ENCODE measurements around the gene OLFM4.

The OLFM4 gene

GRCh38 chr13:53058065-53058679 is 29.6 kb downstream of the OLFM4 start:
- TF ChIP-seq SIN3A (IDR thresholded peaks at IDR 0.05; ENCODE audit: borderline replicate concordance, insufficient read depth, low read length) (no peak), POLR2AphosphoS5 (IDR thresholded peaks at IDR 0.05; ENCODE audit: low read depth, low read length) (no peak), REST (IDR thresholded peaks at IDR 0.05; ENCODE audit: insufficient read depth in 1 of 2, low read depth in 2 of 2, low read length in 2 of 2) (no peak), FOXP2 (optimal IDR thresholded peaks at IDR 0.05; ENCODE audit: borderline replicate concordance, extremely low read depth, extremely low read length, insufficient read depth) (no peak), TAF1 (IDR thresholded peaks at IDR 0.05; ENCODE audit: borderline replicate concordance, insufficient read depth, low read length) (no peak)

- no peak for TF ChIP-seq POLR2AphosphoS5 (IDR thresholded peaks at IDR 0.05; ENCODE audit: low read depth, low read length)
- TF ChIP-seq REST (IDR thresholded peaks at IDR 0.05; ENCODE audit: insufficient read depth in 1 of 2, low read depth in 2 of 2, low read length in 2 of 2) = no peak
- no peak for TF ChIP-seq TAF1 (IDR thresholded peaks at IDR 0.05; ENCODE audit: borderline replicate concordance, insufficient read depth, low read length)
- no peak for TF ChIP-seq FOXP2 (optimal IDR thresholded peaks at IDR 0.05; ENCODE audit: borderline replicate concordance, extremely low read depth, extremely low read length, insufficient read depth)
- TF ChIP-seq SIN3A (IDR thresholded peaks at IDR 0.05; ENCODE audit: borderline replicate concordance, insufficient read depth, low read length) = no peak
Observed at GRCh38 chr13:53060840-53061490, 32.4 kb downstream of the OLFM4 start.

- no peak for TF ChIP-seq SIN3A (IDR thresholded peaks at IDR 0.05; ENCODE audit: borderline replicate concordance, insufficient read depth, low read length)
- no peak for TF ChIP-seq REST (IDR thresholded peaks at IDR 0.05; ENCODE audit: insufficient read depth in 1 of 2, low read depth in 2 of 2, low read length in 2 of 2)
- no peak for TF ChIP-seq FOXP2 (optimal IDR thresholded peaks at IDR 0.05; ENCODE audit: borderline replicate concordance, extremely low read depth, extremely low read length, insufficient read depth)
- no peak for TF ChIP-seq POLR2AphosphoS5 (IDR thresholded peaks at IDR 0.05; ENCODE audit: low read depth, low read length)
- no peak for TF ChIP-seq TAF1 (IDR thresholded peaks at IDR 0.05; ENCODE audit: borderline replicate concordance, insufficient read depth, low read length)
Observed at GRCh38 chr13:53064731-53065130, 36.1 kb downstream of the OLFM4 start.

GRCh38 chr13:53066411-53066810 is 37.8 kb downstream of the OLFM4 start:
- TF ChIP-seq TAF1 (IDR thresholded peaks at IDR 0.05; ENCODE audit: borderline replicate concordance, insufficient read depth, low read length) = no peak
- no peak for TF ChIP-seq POLR2AphosphoS5 (IDR thresholded peaks at IDR 0.05; ENCODE audit: low read depth, low read length)
- no peak for TF ChIP-seq FOXP2 (optimal IDR thresholded peaks at IDR 0.05; ENCODE audit: borderline replicate concordance, extremely low read depth, extremely low read length, insufficient read depth)
- TF ChIP-seq REST (IDR thresholded peaks at IDR 0.05; ENCODE audit: insufficient read depth in 1 of 2, low read depth in 2 of 2, low read length in 2 of 2) = no peak
- TF ChIP-seq SIN3A (IDR thresholded peaks at IDR 0.05; ENCODE audit: borderline replicate concordance, insufficient read depth, low read length) = no peak

Data from PFSK-1 (cell line).